GM12865 (cell line): Measurements from ENCODE around the gene AIF1.

Experiments used
- DNase-seq: peaks from one replicate; pipeline ENCODE4 v3.0.0; 2010; ENCODE audit warnings: low read depth
- H3K4me3 ChIP-seq: 2 replicates; pipeline ENCODE4 v1.5.1; 2011; ENCODE audit warnings: mild to moderate bottlenecking, low read depth, low read length, control low read depth
- CTCF ChIP-seq: IDR thresholded peaks from 2 replicates; pipeline ENCODE4 v1.5.1; 2011; ENCODE audit warnings: low read length, control low read depth, low read depth, inconsistent platforms; ENCODE audit not compliant: insufficient read depth; ENCODE audit errors: missing control alignments

AIF1 gene

GRCh38 chr6:31631209-31631608 lies 16.2 kb downstream of the AIF1 start:
- TF ChIP-seq CTCF: no peak

GRCh38 chr6:31631681-31632278 lies 16.7 kb downstream of the AIF1 start:
- no peak for TF ChIP-seq CTCF

More at GRCh38 chr6:31631209-31631608, 16.2 kb downstream of the AIF1 start:
- DNase-seq: no peak
- H3K4me3 ChIP-seq: no peak overlapping the region

GRCh38 chr6:31632279-31632946 lies 17.4 kb downstream of the AIF1 start:
- no peak for DNase-seq
- no peak for TF ChIP-seq CTCF

More at GRCh38 chr6:31631681-31632278, 16.7 kb downstream of the AIF1 start:
- DNase-seq: no peak
- H3K4me3 ChIP-seq: no peak overlapping the region

GRCh38 chr6:31633447-31633846 lies 18.4 kb downstream of the AIF1 start:
- no peak for TF ChIP-seq CTCF
- no peak for DNase-seq
- no peak overlapping the region for H3K4me3 ChIP-seq

More at GRCh38 chr6:31632279-31632946, 17.4 kb downstream of the AIF1 start:
- H3K4me3 ChIP-seq: no peak overlapping the region

GRCh38 chr6:31634131-31634530 lies 19.1 kb downstream of the AIF1 start:
- no peak for TF ChIP-seq CTCF
- no peak overlapping the region for H3K4me3 ChIP-seq
- DNase-seq: no peak

- DNase-seq: no peak
- TF ChIP-seq CTCF: no peak
- H3K4me3 ChIP-seq: no peak overlapping the region
These were observed 20.0 kb downstream of the AIF1 start for GRCh38 chr6:31634969-31635575.
